ENCODE results near the gene ZBTB46.

Gene ZBTB46

DNA sequence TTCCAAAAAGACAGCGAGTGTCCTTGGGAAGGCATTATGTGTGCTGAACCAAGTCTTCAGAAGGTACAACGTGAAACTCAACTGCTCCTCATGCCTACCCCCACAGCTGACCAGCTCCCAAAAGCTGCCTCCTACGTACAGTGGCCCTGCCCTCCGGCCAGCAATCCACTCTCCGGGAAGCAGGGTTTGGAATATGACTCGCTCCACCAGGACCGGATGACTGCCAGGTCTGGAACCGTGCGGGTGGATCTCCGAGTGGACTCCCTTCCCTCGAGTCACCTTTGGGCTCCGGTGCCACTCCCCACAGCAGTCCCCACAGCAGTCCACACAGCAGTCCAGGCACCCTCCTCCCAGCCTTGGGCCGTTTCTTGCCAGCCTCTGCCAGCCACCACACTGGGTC lies 4.3 kb downstream of the ZBTB46 start:
- H3K27me3 ChIP-seq (ENCODE audit: insufficient read depth, low read length, poor library complexity), result peaks cover 3% of the 10 kb centered on the region
- H3K79me2 ChIP-seq (ENCODE audit: insufficient read depth, low read length), result no peaks in the 10 kb centered on the region

DNA sequence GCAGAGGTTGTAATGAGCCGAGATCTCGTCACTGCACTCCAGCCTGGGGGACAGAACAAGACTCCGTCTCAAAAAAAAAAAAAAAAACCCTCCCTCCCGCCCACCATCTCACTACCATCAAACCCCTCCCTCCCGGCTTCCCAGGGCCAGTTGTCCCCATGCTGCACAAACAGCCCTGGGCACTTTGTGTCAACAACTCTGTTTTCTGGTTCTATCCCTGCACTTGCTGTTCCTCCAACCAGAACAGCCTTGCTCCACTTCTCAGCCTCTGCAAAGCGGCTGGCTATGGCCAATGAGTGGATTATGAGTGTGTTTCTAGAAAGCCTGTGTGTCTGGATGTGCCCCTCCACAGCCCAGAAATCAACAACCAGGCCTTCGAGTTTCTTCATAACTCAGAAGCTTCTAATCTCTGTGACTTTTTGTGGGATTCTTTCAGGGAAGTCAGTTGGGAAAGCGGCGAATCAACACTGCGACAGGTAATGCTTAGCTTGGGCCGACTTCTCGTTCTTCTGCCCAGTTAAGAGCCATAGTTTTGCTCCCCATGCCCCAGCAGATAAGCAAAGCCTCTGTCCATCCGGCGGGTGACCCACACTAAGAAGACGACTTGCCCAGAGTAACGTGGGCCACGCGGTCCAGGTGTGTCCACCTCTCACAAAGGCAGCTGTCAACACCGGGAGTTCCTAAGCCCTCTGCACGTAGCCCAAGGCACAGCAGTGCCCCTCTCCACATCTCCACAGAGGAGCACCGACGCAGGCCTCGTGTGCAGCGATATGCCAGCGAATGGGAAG lies 5.5 kb downstream of the ZBTB46 start:
- Histone ChIP-seq H3K27ac (ENCODE audit: low read length) (no peak overlapping the region), H3K4me2 (ENCODE audit: insufficient read depth, low read length) (no peak overlapping the region), H3K4me3 (ENCODE audit: low read depth in 1 of 2, low read length in 2 of 2) (no peak overlapping the region), H3K36me3 (ENCODE audit: insufficient read depth, low read length) (no peaks in the 10 kb centered on the region), H3K27me3 (ENCODE audit: insufficient read depth, low read length, poor library complexity) (peaks cover 3% of the 10 kb centered on the region), H4K20me1 (ENCODE audit: insufficient read depth, low read length) (0 out of 2 replicates have a peak, but pooled peaks cover 4% of the 10 kb centered on the region), H2AFZ (ENCODE audit: low read depth, low read length) (no peak overlapping the region), H3K4me1 (ENCODE audit: insufficient read depth, low read length) (no peaks in the 10 kb centered on the region), H3K79me2 (ENCODE audit: insufficient read depth, low read length) (no peaks in the 10 kb centered on the region), H3K9ac (ENCODE audit: low read depth, low read length) (no peak overlapping the region), H3K9me3 (ENCODE audit: insufficient read depth, low read length, severe bottlenecking) (no peaks in the 10 kb centered on the region)
- DNase-seq, result no peak
- no peak for ATAC-seq (ENCODE audit: insufficient read depth, low read depth)
- TF ChIP-seq, protein P1, sequence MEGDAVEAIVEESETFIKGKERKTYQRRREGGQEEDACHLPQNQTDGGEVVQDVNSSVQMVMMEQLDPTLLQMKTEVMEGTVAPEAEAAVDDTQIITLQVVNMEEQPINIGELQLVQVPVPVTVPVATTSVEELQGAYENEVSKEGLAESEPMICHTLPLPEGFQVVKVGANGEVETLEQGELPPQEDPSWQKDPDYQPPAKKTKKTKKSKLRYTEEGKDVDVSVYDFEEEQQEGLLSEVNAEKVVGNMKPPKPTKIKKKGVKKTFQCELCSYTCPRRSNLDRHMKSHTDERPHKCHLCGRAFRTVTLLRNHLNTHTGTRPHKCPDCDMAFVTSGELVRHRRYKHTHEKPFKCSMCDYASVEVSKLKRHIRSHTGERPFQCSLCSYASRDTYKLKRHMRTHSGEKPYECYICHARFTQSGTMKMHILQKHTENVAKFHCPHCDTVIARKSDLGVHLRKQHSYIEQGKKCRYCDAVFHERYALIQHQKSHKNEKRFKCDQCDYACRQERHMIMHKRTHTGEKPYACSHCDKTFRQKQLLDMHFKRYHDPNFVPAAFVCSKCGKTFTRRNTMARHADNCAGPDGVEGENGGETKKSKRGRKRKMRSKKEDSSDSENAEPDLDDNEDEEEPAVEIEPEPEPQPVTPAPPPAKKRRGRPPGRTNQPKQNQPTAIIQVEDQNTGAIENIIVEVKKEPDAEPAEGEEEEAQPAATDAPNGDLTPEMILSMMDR (IDR thresholded peaks at IDR 0.05; ENCODE audit: borderline replicate concordance, extremely low read depth, low read length, poor library complexity, severe bottlenecking), result no peak
- no peak for TF ChIP-seq EZH2 (IDR thresholded peaks at IDR 0.05; ENCODE audit: borderline replicate concordance, low read depth, low read length, severe bottlenecking)

More for the DNA sequence above, 4.3 kb downstream of the ZBTB46 start:
- H3K4me1 ChIP-seq (ENCODE audit: insufficient read depth, low read length), result no peaks in the 10 kb centered on the region
- H3K4me2 ChIP-seq (ENCODE audit: insufficient read depth, low read length), result no peak overlapping the region
- H3K9me3 ChIP-seq (ENCODE audit: insufficient read depth, low read length, severe bottlenecking), result no peaks in the 10 kb centered on the region
- no peaks in the 10 kb centered on the region for H3K36me3 ChIP-seq (ENCODE audit: insufficient read depth, low read length)
- H3K9ac ChIP-seq (ENCODE audit: low read depth, low read length), result no peak overlapping the region
- ATAC-seq (ENCODE audit: insufficient read depth, low read depth), result no peak
- H3K4me3 ChIP-seq (ENCODE audit: low read depth in 1 of 2, low read length in 2 of 2), result no peak overlapping the region
- DNase-seq, result no peak
- H4K20me1 ChIP-seq (ENCODE audit: insufficient read depth, low read length), result 0 out of 2 replicates have a peak, but pooled peaks cover 4% of the 10 kb centered on the region
- H3K27ac ChIP-seq (ENCODE audit: low read length), result no peak overlapping the region
- no peak for TF ChIP-seq EZH2 (IDR thresholded peaks at IDR 0.05; ENCODE audit: borderline replicate concordance, low read depth, low read length, severe bottlenecking)
- TF ChIP-seq, protein P1 (IDR thresholded peaks at IDR 0.05; ENCODE audit: borderline replicate concordance, extremely low read depth, low read length, poor library complexity, severe bottlenecking), result no peak
- no peak overlapping the region for H2AFZ ChIP-seq (ENCODE audit: low read depth, low read length)

DNA sequence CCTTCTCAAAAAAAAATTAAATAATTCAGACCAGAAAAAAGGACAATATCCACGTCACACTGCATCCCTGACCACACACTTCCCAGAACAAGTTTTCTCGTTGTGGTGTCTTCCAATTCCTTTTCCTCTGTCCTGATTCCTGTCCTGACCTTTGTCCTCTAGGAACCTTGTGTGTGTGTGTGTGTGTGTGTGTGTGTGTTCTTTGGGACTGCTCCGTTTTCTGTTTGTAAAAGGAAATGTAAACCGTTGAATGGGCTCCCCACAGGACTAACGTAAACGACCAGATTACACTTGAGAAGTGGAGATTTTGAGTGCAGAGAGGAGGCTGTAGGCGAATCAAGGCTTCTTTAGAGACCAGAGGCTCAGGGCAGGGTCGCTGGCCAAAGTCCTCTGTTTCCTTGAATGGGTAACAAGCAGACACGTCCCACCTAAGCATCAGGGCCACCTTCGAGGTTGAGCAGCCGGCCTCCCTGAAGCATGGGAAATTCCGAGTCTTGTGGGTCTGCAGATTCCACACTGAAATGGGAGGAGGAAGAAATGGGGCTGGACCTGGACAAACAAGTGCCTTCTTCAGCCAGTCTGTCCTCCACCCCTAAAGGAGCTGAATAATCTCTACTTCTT lies 7.3 kb downstream of the ZBTB46 start:
- H2AFZ ChIP-seq (ENCODE audit: low read depth, low read length), result no peak overlapping the region
- no peaks in the 10 kb centered on the region for H3K79me2 ChIP-seq (ENCODE audit: insufficient read depth, low read length)
- no peaks in the 10 kb centered on the region for H4K20me1 ChIP-seq (ENCODE audit: insufficient read depth, low read length)
- no peak for DNase-seq
- no peak overlapping the region for H3K4me2 ChIP-seq (ENCODE audit: insufficient read depth, low read length)
- no peak overlapping the region for H3K4me3 ChIP-seq (ENCODE audit: low read depth in 1 of 2, low read length in 2 of 2)
- peaks cover 3% of the 10 kb centered on the region for H3K27me3 ChIP-seq (ENCODE audit: insufficient read depth, low read length, poor library complexity)
- ATAC-seq (ENCODE audit: insufficient read depth, low read depth), result no peak
- no peak overlapping the region for H3K27ac ChIP-seq (ENCODE audit: low read length)
- no peak overlapping the region for H3K9ac ChIP-seq (ENCODE audit: low read depth, low read length)
- no peaks in the 10 kb centered on the region for H3K36me3 ChIP-seq (ENCODE audit: insufficient read depth, low read length)
- H3K4me1 ChIP-seq (ENCODE audit: insufficient read depth, low read length), result no peaks in the 10 kb centered on the region
- no peaks in the 10 kb centered on the region for H3K9me3 ChIP-seq (ENCODE audit: insufficient read depth, low read length, severe bottlenecking)
- TF ChIP-seq, protein P1 (IDR thresholded peaks at IDR 0.05; ENCODE audit: borderline replicate concordance, extremely low read depth, low read length, poor library complexity, severe bottlenecking), result no peak
- TF ChIP-seq EZH2 (IDR thresholded peaks at IDR 0.05; ENCODE audit: borderline replicate concordance, low read depth, low read length, severe bottlenecking), result no peak

All from DND-41 (cell line).